H9 (cell line): ENCODE results near the gene MISP. TPM values are rescaled to one million over a fixed set of nuclear protein-coding genes. Genes with fewer than 3 reads are reported as not detected.

Source experiments
- DNase-seq: peaks from one replicate; pipeline ENCODE4 v3.0.0-alpha.2; 2017
- H2AFZ ChIP-seq: one replicate; pipeline ENCODE4 v1.6.1; 2013; ENCODE audit warnings: mild to moderate bottlenecking, low read length, control low read depth, moderate library complexity
- H2AK5ac ChIP-seq: 2 replicates; pipeline ENCODE4 v1.6.1; 2013; ENCODE audit warnings: low read length, control low read depth, mixed read lengths; ENCODE audit not compliant: insufficient read length
- H2BK120ac ChIP-seq: one replicate; pipeline ENCODE4 v1.6.1; 2013; ENCODE audit warnings: low read depth, mild to moderate bottlenecking, low read length, control low read depth, inconsistent platforms; ENCODE audit not compliant: poor library complexity, severe bottlenecking
- H2BK12ac ChIP-seq: 2 replicates; pipeline ENCODE4 v1.6.1; 2013; ENCODE audit warnings: low read length, control low read depth, mixed read lengths, low read depth; ENCODE audit not compliant: insufficient read length
- H2BK15ac ChIP-seq: 2 replicates; pipeline ENCODE4 v1.6.1; 2013; ENCODE audit warnings: low read depth, low read length, control low read depth
- H2BK20ac ChIP-seq: one replicate; pipeline ENCODE4 v1.6.1; 2013; ENCODE audit warnings: low read depth, mild to moderate bottlenecking, low read length, control low read depth, inconsistent platforms; ENCODE audit not compliant: poor library complexity, severe bottlenecking
- H2BK5ac ChIP-seq: 2 replicates; pipeline ENCODE4 v1.6.1; 2013; ENCODE audit warnings: low read length, control low read depth, mixed read lengths; ENCODE audit not compliant: insufficient read length
- H3K14ac ChIP-seq: 2 replicates; pipeline ENCODE4 v1.6.1; 2013; ENCODE audit warnings: low read length, control low read depth; ENCODE audit not compliant: insufficient read depth
- H3K18ac ChIP-seq: 2 replicates; pipeline ENCODE4 v1.6.1; 2013; ENCODE audit warnings: low read depth, mild to moderate bottlenecking, mixed read lengths, low read length, control low read depth; ENCODE audit not compliant: insufficient read length
- H3K23ac ChIP-seq: 2 replicates; pipeline ENCODE4 v1.6.1; 2013; ENCODE audit warnings: low read length, control low read depth, mixed read lengths, low read depth; ENCODE audit not compliant: insufficient read length
- H3K23me2 ChIP-seq: 2 replicates; pipeline ENCODE4 v1.6.1; 2013; ENCODE audit warnings: low read depth, mild to moderate bottlenecking, mixed read lengths, low read length, control low read depth; ENCODE audit not compliant: insufficient read length, poor library complexity, severe bottlenecking
- H3K27ac ChIP-seq: 2 replicates; pipeline ENCODE4 v1.5.1; 2013; ENCODE audit warnings: low read length, control low read depth, mixed read lengths, low read depth; ENCODE audit not compliant: insufficient read length
- H3K27me3 ChIP-seq: 2 replicates; pipeline ENCODE4 v1.6.1; 2013; ENCODE audit warnings: low read length, control low read depth, inconsistent platforms; ENCODE audit not compliant: insufficient read depth
- H3K4ac ChIP-seq: 2 replicates; pipeline ENCODE4 v1.6.1; 2013; ENCODE audit warnings: low read depth, mild to moderate bottlenecking, control low read depth, inconsistent platforms, low read length, moderate library complexity
- H3K4me1 ChIP-seq: 2 replicates; pipeline ENCODE4 v1.6.1; 2013; ENCODE audit warnings: low read length, control low read depth, inconsistent platforms; ENCODE audit not compliant: insufficient read depth
- H3K4me2 ChIP-seq: 2 replicates; pipeline ENCODE4 v1.6.1; 2013; ENCODE audit warnings: low read length, control low read depth, mixed read lengths; ENCODE audit not compliant: insufficient read length, insufficient read depth
- H3K56ac ChIP-seq: 2 replicates; pipeline ENCODE4 v1.6.1; 2013; ENCODE audit warnings: low read depth, mild to moderate bottlenecking, mixed read lengths, low read length, control low read depth; ENCODE audit not compliant: insufficient read length
- H3K79me1 ChIP-seq: 2 replicates; pipeline ENCODE4 v1.6.1; 2013; ENCODE audit warnings: low read depth, mild to moderate bottlenecking, moderate library complexity, low read length, control low read depth, inconsistent platforms; ENCODE audit not compliant: insufficient read depth, poor library complexity, severe bottlenecking
- H3K79me2 ChIP-seq: 2 replicates; pipeline ENCODE4 v1.6.1; 2013; ENCODE audit warnings: low read length, control low read depth, inconsistent platforms; ENCODE audit not compliant: insufficient read depth
- H3K9ac ChIP-seq: 2 replicates; pipeline ENCODE4 v1.6.1; 2013; ENCODE audit warnings: low read length, control low read depth, mixed read lengths; ENCODE audit not compliant: insufficient read length; ENCODE audit errors: extremely low read depth
- H3K9me3 ChIP-seq: one replicate; pipeline ENCODE4 v1.6.1; 2013; ENCODE audit warnings: low read depth, low read length, inconsistent platforms; ENCODE audit not compliant: control insufficient read depth
- H3T11ph ChIP-seq: one replicate; pipeline ENCODE4 v1.6.1; 2013; ENCODE audit warnings: mild to moderate bottlenecking, low read length, control low read depth, inconsistent platforms
- H4K20me1 ChIP-seq: one replicate; pipeline ENCODE4 v1.6.1; 2013; ENCODE audit not compliant: control insufficient read depth, insufficient read length, insufficient read depth
- H4K5ac ChIP-seq: 2 replicates; pipeline ENCODE4 v1.6.1; 2013; ENCODE audit warnings: low read depth, mild to moderate bottlenecking, mixed read lengths, low read length, control low read depth; ENCODE audit not compliant: insufficient read length
- H4K8ac ChIP-seq: replicated peaks from 2 replicates; pipeline ENCODE4 v1.6.1; 2013; ENCODE audit warnings: low read length, control low read depth, mixed read lengths, low read depth; ENCODE audit not compliant: insufficient read length
- H4K91ac ChIP-seq: 2 replicates; pipeline ENCODE4 v1.6.1; 2013; ENCODE audit warnings: low read depth, mild to moderate bottlenecking, moderate library complexity, mixed read lengths, low read length, control low read depth; ENCODE audit not compliant: insufficient read length
- H3K27ac Mint-ChIP-seq, 3 experiments: 2 replicates in 2 of 3; 3 replicates in 1 of 3; pipeline ENCODE4 v1.8.0; 2020 to 2021; ENCODE audit warnings: mixed read lengths in 3 of 3, mild to moderate bottlenecking in 1 of 3, moderate library complexity in 1 of 3
- H3K27me3 Mint-ChIP-seq: 2 replicates; pipeline ENCODE4 v1.8.0; 2021; ENCODE audit warnings: low read depth, mild to moderate bottlenecking, moderate library complexity, mixed read lengths
- H3K36me3 Mint-ChIP-seq, 3 experiments: 2 replicates in 2 of 3; 3 replicates in 1 of 3; pipeline ENCODE4 v1.8.0; 2020 to 2021; ENCODE audit warnings: low read depth in 3 of 3, mixed read lengths in 3 of 3; ENCODE audit not compliant: insufficient read depth in 1 of 3
- H3K4me1 Mint-ChIP-seq, 2 experiments: 2 replicates each; pipeline ENCODE4 v1.8.0; 2020; ENCODE audit warnings: mixed read lengths in 2 of 2
- H3K4me3 Mint-ChIP-seq, 2 experiments: 2 replicates in 1 of 2; 3 replicates in 1 of 2; pipeline ENCODE4 v1.8.0; 2020 to 2021; ENCODE audit warnings: mild to moderate bottlenecking in 2 of 2, mixed read lengths in 2 of 2, moderate library complexity in 1 of 2
- H3K9me3 Mint-ChIP-seq, 2 experiments: 2 replicates in 1 of 2; 3 replicates in 1 of 2; pipeline ENCODE4 v1.8.0; 2020; ENCODE audit warnings: mild to moderate bottlenecking in 2 of 2, mixed read lengths in 2 of 2, moderate library complexity in 1 of 2
- WGBS: extraction: QIAGEN DNeasy Blood & Tissue Kit; methylation state at CpG from one replicate; pipeline ENCODE4 v1.1.7; 2013; ENCODE audit warnings: missing lambda C conversion rate, low lambda C conversion rate, mixed read lengths; ENCODE audit not compliant: insufficient read length; ENCODE audit errors: extremely low coverage; 5-methylcytosine and 5-hydroxymethylcytosine counted together
- total RNA-seq: library from RNA; stranded (reverse); gene quantifications from 2 replicates; pipeline ENCODE4 v1.2.1, GENCODE V29; 2021
- TF ChIP-seq, protein P1 (sequence below): fragments of 200-600 bp; sonication (generic); conservative IDR thresholded peaks from 3 replicates; pipeline ENCODE4 v1.8.0; 2021; ENCODE audit warnings: antibody characterized with exemption, mild to moderate bottlenecking

Gene MISP
- total RNA-seq, 1 experiment from 2014 or later = 0.44 TPM

GRCh38 chr19:722553-723101, 28.3 kb upstream of the MISP start:
- H4K20me1 ChIP-seq = no peaks in the 10 kb centered on the region
- no CpG with 5 or more reads among the region's 17 CpGs for WGBS
- H4K8ac ChIP-seq = no peak overlapping the region
- H2AK5ac ChIP-seq = no peak overlapping the region
- no peak overlapping the region for H4K91ac ChIP-seq
- H3K14ac ChIP-seq = no peak overlapping the region
- TF ChIP-seq, protein P1, sequence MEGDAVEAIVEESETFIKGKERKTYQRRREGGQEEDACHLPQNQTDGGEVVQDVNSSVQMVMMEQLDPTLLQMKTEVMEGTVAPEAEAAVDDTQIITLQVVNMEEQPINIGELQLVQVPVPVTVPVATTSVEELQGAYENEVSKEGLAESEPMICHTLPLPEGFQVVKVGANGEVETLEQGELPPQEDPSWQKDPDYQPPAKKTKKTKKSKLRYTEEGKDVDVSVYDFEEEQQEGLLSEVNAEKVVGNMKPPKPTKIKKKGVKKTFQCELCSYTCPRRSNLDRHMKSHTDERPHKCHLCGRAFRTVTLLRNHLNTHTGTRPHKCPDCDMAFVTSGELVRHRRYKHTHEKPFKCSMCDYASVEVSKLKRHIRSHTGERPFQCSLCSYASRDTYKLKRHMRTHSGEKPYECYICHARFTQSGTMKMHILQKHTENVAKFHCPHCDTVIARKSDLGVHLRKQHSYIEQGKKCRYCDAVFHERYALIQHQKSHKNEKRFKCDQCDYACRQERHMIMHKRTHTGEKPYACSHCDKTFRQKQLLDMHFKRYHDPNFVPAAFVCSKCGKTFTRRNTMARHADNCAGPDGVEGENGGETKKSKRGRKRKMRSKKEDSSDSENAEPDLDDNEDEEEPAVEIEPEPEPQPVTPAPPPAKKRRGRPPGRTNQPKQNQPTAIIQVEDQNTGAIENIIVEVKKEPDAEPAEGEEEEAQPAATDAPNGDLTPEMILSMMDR = no peak
- peaks cover 7 to 9% of the 10 kb centered on the region in 2 experiments; a peak in 3 of 4 replicates for H3K4me1 Mint-ChIP-seq
- H2BK12ac ChIP-seq = no peak overlapping the region
- H3K9me3 Mint-ChIP-seq = no peaks in the 10 kb centered on the region
- no peak overlapping the region for H3K4ac ChIP-seq
- H2AFZ ChIP-seq = no peak overlapping the region
- H3K9me3 ChIP-seq = no peaks in the 10 kb centered on the region
- no peaks in the 10 kb centered on the region for H3K23me2 ChIP-seq
- H2BK120ac ChIP-seq = no peak overlapping the region
- H3K4me3 Mint-ChIP-seq = no peak overlapping the region
- no peaks in the 10 kb centered on the region for H3K79me1 ChIP-seq
- H3K27me3 Mint-ChIP-seq = no peaks in the 10 kb centered on the region
- H3T11ph ChIP-seq = no peak overlapping the region
- no peak overlapping the region for H3K9ac ChIP-seq
- no peaks in the 10 kb centered on the region for H3K4me1 ChIP-seq
- H2BK5ac ChIP-seq = no peak overlapping the region
- H3K27me3 ChIP-seq = no peaks in the 10 kb centered on the region
- no peak overlapping the region for H3K56ac ChIP-seq
- no peak overlapping the region for H4K5ac ChIP-seq
- no peak overlapping the region for H3K4me2 ChIP-seq
- no peaks in the 10 kb centered on the region for H3K79me2 ChIP-seq
- H3K23ac ChIP-seq = no peak overlapping the region
- no peak overlapping the region for H3K27ac ChIP-seq
- DNase-seq = no peak
- no peak overlapping the region for H3K27ac Mint-ChIP-seq
- no peak overlapping the region; the same call in 1 of the 2 replicates for H2BK15ac ChIP-seq
- H3K36me3 Mint-ChIP-seq = peaks cover 2 to 5% (median 5%) of the 10 kb centered on the region in 3 experiments; a peak in 6 of 7 replicates
- H2BK20ac ChIP-seq = no peak overlapping the region
- no peak overlapping the region for H3K18ac ChIP-seq
